Astrocyte of the hippocampus (primary cell): ENCODE measurements around the gene FXYD5.

Experiments used
- DNase-seq: peaks from one replicate; pipeline ENCODE4 v3.0.0; 2011; ENCODE audit warnings: low read depth, low spot score

The FXYD5 gene, protein sequence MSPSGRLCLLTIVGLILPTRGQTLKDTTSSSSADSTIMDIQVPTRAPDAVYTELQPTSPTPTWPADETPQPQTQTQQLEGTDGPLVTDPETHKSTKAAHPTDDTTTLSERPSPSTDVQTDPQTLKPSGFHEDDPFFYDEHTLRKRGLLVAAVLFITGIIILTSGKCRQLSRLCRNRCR

GRCh38 chr19:35154525-35155406 is at the start of gene FXYD5:
Gene FXYD5, plus strand, starts transcription at chr19:35154735. Its CDS starts 816 bp downstream, at chr19:35155551.
- DNase-seq = peak; percentile 56

DNA sequence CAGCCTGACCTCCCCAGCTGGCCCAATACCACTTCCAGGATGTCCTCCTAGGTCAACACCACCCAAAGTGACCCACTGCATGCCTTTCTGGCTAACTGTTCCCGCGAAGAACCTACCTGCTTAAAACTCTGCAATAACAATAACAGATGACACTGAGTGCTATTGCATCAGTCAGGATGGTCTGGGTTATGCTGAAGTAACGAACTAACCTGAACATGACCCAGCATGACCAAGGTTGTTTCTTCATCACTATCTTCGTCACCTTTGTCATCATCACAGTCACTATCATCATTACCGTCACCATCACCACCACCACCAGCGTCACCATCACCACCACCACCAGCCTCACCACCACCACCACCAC is 49.5 kb upstream of the FXYD5 start:
- no peak for DNase-seq

DNA sequence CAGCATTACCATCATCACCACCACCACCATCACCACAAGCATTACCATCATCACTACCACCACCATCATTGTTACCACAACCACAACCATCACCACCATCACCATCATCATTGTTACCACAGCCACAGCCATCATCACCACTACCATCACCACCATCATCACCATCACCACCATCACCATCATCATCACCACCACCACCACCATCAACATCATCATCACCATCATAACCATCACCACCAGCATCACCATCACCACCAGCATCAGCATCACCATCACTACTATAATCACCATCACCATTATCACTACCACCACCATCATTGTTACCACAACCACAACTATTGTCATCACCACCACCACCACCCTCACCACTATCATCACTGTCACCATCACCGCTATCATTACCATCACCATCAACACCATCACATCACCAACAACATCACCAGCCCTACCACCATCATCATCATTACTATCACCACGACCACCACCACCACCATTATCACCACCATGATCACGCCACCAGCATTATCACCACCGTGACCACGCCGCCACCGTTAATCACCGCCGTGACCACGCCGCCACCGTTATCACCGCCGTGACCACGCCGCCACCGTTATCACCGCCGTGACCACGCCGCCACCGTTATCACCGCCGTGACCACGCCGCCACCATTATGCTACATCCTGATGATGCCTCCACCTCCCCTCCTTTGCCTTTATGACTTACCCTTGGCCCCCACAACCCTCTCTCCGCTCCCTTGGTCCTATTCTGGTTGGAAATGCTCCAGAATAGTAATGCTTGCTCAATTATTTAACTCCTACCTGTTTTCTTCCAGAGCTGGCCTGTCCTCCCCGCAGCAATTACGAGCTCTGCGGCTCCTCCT is 48.9 kb upstream of the FXYD5 start:
- DNase-seq = no peak

- no peak for DNase-seq
These were observed 48.3 kb upstream of the FXYD5 start for GRCh38 chr19:35106291-35106583.

- no peak for DNase-seq
These were observed 47.5 kb upstream of the FXYD5 start for GRCh38 chr19:35106898-35107541.

DNA sequence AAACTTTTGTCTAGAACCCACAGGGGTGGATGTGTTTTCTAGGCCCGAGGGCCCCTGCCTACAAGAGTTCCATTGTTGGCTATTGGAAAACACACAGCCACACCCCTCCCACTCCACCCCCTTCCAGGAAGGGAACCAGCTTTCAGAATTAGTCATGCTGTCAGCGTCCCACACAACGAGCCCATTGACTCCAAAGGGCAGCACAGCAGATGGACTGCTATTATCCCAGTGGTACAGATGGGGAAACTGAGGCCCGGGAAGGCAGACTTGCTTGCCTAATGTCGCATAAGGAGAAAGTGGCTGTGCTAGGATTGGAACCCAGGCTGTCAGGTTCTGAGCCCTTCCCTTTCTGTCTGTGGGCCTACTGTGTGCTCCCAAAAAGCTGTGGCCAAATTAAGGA is 47.0 kb upstream of the FXYD5 start:
- peak; percentile 13 for DNase-seq

GRCh38 chr19:35108730-35109129 is 45.8 kb upstream of the FXYD5 start:
- no peak for DNase-seq

DNA sequence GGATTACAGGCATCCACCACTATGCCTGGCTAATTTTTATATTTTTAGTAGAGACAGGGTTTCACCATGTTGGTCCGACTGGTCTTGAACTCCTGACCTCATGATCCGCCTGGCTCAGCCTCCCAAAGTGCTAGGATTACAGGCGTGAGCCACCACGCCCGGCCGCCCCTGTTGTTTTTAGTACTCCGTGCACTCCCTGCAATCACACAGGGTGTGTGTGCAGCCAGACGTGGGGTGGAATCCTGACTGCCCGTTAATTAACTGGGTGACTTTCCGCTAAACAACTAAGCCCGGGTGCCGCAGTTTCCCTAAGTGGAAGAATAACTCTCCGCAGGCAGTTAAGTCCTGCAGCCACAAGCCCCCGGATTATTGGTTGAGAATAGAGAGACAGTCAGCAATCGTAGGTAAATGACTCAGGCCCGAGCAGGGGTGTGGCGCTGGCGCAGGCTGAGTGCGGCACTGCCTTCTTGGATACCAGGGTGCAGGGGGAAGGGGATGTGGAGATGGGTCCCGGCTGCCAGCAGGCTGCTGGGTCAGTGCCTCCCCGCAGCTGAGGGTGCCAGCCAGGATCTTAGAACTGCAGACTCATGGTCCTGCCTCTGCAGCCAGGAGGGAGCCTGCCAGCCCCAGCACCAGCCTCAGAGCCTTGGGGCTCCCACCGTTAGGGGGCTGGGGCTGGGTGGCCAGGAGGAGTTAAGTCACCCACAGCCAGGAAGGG is 45.0 kb upstream of the FXYD5 start:
- DNase-seq = no peak

- no peak for DNase-seq
These were observed 43.6 kb upstream of the FXYD5 start for GRCh38 chr19:35110974-35111373.

DNA sequence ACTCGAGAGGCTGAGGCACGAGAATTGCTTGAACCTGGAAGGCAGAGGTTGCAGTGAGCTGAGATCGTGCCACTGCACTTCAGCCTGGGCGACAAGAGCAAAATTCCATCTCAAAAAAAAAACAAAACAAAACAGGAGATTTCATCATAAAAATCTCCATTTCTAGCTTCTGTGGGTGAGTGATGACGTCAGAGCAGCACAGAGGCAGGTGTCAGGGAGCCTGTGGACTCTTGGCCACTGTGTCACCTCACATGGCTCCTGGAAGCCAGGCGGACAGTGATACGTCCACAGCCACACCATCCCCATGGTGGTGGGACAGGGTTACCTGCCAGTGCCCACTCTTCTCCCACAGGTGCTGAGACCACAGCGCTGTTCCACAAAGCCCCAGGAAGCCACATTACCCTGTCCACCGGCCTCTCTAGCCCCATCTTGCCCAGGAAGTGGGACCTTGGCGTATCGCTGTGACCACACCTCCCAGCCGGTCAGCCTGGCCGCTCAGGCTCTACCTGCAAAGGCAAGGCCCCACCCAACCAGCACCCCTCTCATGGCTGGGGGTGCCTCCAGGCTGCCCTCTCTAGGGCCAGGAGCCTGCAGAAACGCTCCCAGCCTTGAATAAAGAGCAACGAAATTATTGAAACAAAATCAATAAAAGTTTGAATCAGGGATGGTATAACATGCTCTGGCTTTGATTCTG is 41.4 kb upstream of the FXYD5 start:
- no peak for DNase-seq

GRCh38 chr19:35114353-35115176 is 40.0 kb upstream of the FXYD5 start:
- DNase-seq = peak; percentile 65

GRCh38 chr19:35115177-35115951 is 39.2 kb upstream of the FXYD5 start, which contains the start of gene FXYD3:
Gene FXYD3, plus strand, starts transcription at chr19:35115823. Its CDS starts 3,554 bp downstream, at chr19:35119377.
- DNase-seq = no peak

DNA sequence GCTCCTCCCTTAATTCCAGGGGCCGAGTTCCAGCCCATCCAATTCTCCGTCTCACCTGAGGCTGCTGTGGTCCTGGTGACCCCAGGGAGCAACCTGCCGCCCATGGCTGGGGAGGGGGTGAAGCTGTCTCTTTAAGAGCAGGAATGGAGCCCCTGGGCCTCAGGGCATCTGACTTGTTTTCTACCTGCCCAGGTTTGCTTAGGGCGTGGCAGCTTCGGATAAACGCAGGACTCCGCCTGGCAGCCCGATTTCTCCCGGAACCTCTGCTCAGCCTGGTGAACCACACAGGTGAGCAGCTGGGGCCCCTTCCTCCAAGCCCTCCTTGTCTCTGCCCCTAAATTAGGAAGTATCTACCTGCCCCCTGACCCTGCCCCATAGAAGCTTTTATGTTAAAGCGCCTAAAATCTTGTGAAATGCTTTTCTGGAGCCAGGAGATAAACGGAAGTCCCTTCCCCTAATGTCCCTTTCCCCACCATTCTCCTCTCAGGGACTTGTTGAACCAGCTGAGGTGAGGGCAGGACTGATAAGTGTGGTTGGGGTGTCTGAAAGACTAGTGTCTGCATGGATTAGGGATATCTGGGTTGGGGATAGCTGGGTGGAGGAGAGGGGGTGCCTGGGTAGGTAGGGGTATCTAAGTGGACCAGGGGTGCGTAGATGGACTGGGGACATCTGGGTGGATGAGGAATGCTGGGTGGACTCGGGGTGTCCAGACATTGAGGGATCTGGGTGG is 38.3 kb upstream of the FXYD5 start:
- DNase-seq = no peak

DNA sequence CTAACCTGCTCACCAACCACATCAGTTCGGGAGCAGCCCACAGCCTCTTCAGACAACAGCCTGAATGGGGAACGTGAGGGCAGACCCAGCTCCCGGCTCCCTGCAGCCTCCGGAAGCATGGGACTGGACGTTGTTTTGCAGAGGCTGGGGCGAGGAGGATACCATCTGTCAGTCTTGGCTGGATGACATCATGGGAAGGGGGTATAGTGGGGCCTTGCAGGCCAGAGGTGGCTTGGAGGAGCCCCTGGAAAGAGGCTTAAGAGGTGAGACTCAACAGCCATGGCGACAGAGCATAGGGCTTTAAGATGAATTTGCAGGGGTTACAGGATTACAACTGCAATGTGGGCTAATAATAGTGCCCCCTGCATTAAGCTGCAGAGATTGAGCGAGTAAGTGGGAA is 37.4 kb upstream of the FXYD5 start:
- no peak for DNase-seq

- DNase-seq = no peak
These were observed 36.7 kb upstream of the FXYD5 start for GRCh38 chr19:35117799-35118198.

GRCh38 chr19:35118268-35119020 is 36.1 kb upstream of the FXYD5 start:
- DNase-seq = no peak

- DNase-seq = no peak
These were observed 35.4 kb upstream of the FXYD5 start for GRCh38 chr19:35119091-35119490.
